Upper lobe of left lung (tissue), 6 donors: Measurements from ENCODE around the gene SLBP. TPM values are rescaled to one million over a fixed set of nuclear protein-coding genes. Genes with fewer than 3 reads are reported as not detected.

Source experiments
- ATAC-seq, 2 donors: fragments of 200-7000 bp; cut with Tn5 transposase; one replicate each; pipeline ENCODE4 v1.9.1; 2022; ENCODE audit warnings: mild to moderate bottlenecking in 2 of 2, moderate library complexity in 2 of 2; ENCODE audit not compliant: low FRiP score in 2 of 2
- DNase-seq, 2 donors: peaks; one replicate each; pipeline ENCODE4 v3.0.0-alpha.2; 2019 to 2020
- H3K27ac ChIP-seq, 4 donors: fragments of 200-600 bp; sonication (generic); one replicate each; pipeline ENCODE4 v1.5.1; 2016 to 2019
- H3K27me3 ChIP-seq, 4 donors: fragments of 200-600 bp; sonication (generic); one replicate each; pipeline ENCODE4 v1.5.1; 2017 to 2019
- H3K36me3 ChIP-seq, 4 donors: fragments of 200-600 bp; sonication (generic); one replicate each; pipeline ENCODE4 v1.5.1; 2016 to 2019
- H3K4me1 ChIP-seq, 4 donors: fragments of 200-600 bp; sonication (generic); one replicate each; pipeline ENCODE4 v1.5.1; 2018 to 2019
- H3K4me3 ChIP-seq, 4 donors: fragments of 200-600 bp; sonication (generic); one replicate each; pipeline ENCODE4 v1.5.1; 2017 to 2019; ENCODE audit warnings: mild to moderate bottlenecking in 2 of 4, moderate library complexity in 1 of 4
- H3K9me3 ChIP-seq, 4 donors: fragments of 200-600 bp; sonication (generic); one replicate each; pipeline ENCODE4 v1.5.1; 2018 to 2019
- EP300 ChIP-seq, 4 donors: sonication (generic); formaldehyde crosslinking; IDR thresholded peaks; one replicate each; pipeline ENCODE4 v1.5.1; 2017; ENCODE audit warnings: antibody characterized with exemption in 4 of 4, control low read depth in 2 of 4
- POLR2A ChIP-seq, 4 donors: fragments of 450-650 bp; IDR thresholded peaks; one replicate each; pipeline ENCODE4 v1.5.1; 2016 to 2017; ENCODE audit warnings: antibody characterized with exemption in 4 of 4, mild to moderate bottlenecking in 2 of 4
- POLR2AphosphoS5 ChIP-seq, 2 donors: sonication (generic); formaldehyde crosslinking; IDR thresholded peaks; one replicate each; pipeline ENCODE4 v1.5.1; 2017; ENCODE audit warnings: antibody characterized with exemption in 2 of 2
- WGBS, 2 donors: methylation state at CpG; one replicate each; pipeline ENCODE4 v1.1.5; 2017 to 2018; 5-methylcytosine and 5-hydroxymethylcytosine counted together
- total RNA-seq, 6 donors: library from RNA; depleted of rRNA in 4 of 6; stranded (reverse); fragments of >200 nt in 4 of 6; gene quantifications; one replicate each; pipeline versions ENCODE4 v1.1.0 to v1.2.1, GENCODE V29; 2016 to 2021
- TF ChIP-seq, protein P1 (sequence below), 6 experiments: fragments of 450-650 bp in 4 of 6; fragments of 200-600 bp in 2 of 6; sonication (generic) in 2 of 6; IDR thresholded peaks; one replicate each; pipeline ENCODE4 v1.5.1; 2016 to 2019; ENCODE audit warnings: antibody characterized with exemption in 6 of 6
- donor health status: DM: no; HTN: no; CAD: no; lungs with moderate emphysema.
- donor health status: DM: no; HTN: yes; CAD: no; lungs with severe emphysema.

SLBP gene
- total RNA-seq, 6 donors from 2014 or later, result 33.0 to 51.1 (median 38.0) TPM

DNA sequence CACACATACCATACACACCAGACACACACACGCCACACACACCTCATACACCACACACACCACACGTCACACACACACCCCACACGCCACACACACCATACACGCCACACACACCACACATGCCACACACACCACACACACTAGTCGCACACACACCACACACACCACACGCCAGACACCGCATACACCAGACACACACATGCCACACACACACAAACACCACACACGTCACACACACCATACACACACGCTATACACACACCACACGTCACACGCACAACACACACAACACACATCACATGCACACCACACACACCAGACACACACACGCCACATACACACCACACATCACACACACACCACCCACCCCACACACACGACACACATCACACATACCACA is 60.0 kb downstream of the SLBP start:
- no peak for TF ChIP-seq POLR2A (IDR thresholded peaks at IDR 0.05)
- Histone ChIP-seq H3K27me3 (no peaks in the 10 kb centered on the region), H3K9me3 (no peaks in the 10 kb centered on the region), H3K4me3 (no peak overlapping the region), H3K4me1 (no peaks in the 10 kb centered on the region), H3K36me3 (no peaks in the 10 kb centered on the region), H3K27ac (no peak overlapping the region)
- DNase-seq (peak in 1 of 2 donors; percentile 17), ATAC-seq (no peak)
- 96 to 97% methylated on average over 13 of the region's 13 CpGs for WGBS, 2 donors

- peak in 1 of 2 donors; percentile 58 for DNase-seq
- 96 to 98% methylated on average over 12 to 13 of the region's 13 CpGs for WGBS, 2 donors
- TF ChIP-seq, protein P1, sequence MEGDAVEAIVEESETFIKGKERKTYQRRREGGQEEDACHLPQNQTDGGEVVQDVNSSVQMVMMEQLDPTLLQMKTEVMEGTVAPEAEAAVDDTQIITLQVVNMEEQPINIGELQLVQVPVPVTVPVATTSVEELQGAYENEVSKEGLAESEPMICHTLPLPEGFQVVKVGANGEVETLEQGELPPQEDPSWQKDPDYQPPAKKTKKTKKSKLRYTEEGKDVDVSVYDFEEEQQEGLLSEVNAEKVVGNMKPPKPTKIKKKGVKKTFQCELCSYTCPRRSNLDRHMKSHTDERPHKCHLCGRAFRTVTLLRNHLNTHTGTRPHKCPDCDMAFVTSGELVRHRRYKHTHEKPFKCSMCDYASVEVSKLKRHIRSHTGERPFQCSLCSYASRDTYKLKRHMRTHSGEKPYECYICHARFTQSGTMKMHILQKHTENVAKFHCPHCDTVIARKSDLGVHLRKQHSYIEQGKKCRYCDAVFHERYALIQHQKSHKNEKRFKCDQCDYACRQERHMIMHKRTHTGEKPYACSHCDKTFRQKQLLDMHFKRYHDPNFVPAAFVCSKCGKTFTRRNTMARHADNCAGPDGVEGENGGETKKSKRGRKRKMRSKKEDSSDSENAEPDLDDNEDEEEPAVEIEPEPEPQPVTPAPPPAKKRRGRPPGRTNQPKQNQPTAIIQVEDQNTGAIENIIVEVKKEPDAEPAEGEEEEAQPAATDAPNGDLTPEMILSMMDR (IDR thresholded peaks at IDR 0.05), result no peak
- no peak for TF ChIP-seq POLR2AphosphoS5 (IDR thresholded peaks at IDR 0.05)
- no peak for TF ChIP-seq POLR2A (IDR thresholded peaks at IDR 0.05)
- TF ChIP-seq EP300 (IDR thresholded peaks at IDR 0.05), result no peak
- Histone ChIP-seq H3K4me1 (no peaks in the 10 kb centered on the region), H3K9me3 (no peaks in the 10 kb centered on the region), H3K27ac (no peak overlapping the region), H3K36me3 (no peaks in the 10 kb centered on the region), H3K27me3 (no peaks in the 10 kb centered on the region), H3K4me3 (no peak overlapping the region)
- ATAC-seq, result no peak
Observed at GRCh38 chr4:1651609-1652008, 60.5 kb downstream of the SLBP start.

- DNase-seq (no peak), ATAC-seq (no peak)
- H3K4me1 ChIP-seq, result no peaks in the 10 kb centered on the region
- no peak overlapping the region for H3K4me3 ChIP-seq
- no peaks in the 10 kb centered on the region for H3K9me3 ChIP-seq
- 79 to 80% methylated on average over 3 of the region's 3 CpGs for WGBS, 2 donors
- no peaks in the 10 kb centered on the region for H3K27me3 ChIP-seq
- no peaks in the 10 kb centered on the region for H3K36me3 ChIP-seq
- no peak for TF ChIP-seq POLR2A (IDR thresholded peaks at IDR 0.05)
- no peak for TF ChIP-seq EP300 (IDR thresholded peaks at IDR 0.05)
- no peak for TF ChIP-seq POLR2AphosphoS5 (IDR thresholded peaks at IDR 0.05)
- TF ChIP-seq, protein P1 (IDR thresholded peaks at IDR 0.05), result no peak
- no peak overlapping the region for H3K27ac ChIP-seq
Observed at GRCh38 chr4:1648962-1649361, 63.2 kb downstream of the SLBP start.

- Histone ChIP-seq H3K9me3 (no peaks in the 10 kb centered on the region), H3K36me3 (no peaks in the 10 kb centered on the region), H3K4me1 (no peaks in the 10 kb centered on the region), H3K4me3 (no peak overlapping the region), H3K27me3 (no peaks in the 10 kb centered on the region), H3K27ac (no peak overlapping the region)
- ATAC-seq (peak in 1 of 2 donors; percentile 23), DNase-seq (peak in 1 of 2 donors; percentile 62)
- WGBS, 2 donors, result 89 to 92% methylated on average over 19 of the region's 19 CpGs
- TF ChIP-seq, protein P1 (IDR thresholded peaks at IDR 0.05), result no peak
Observed at GRCh38 chr4:1647432-1647831, 64.7 kb downstream of the SLBP start.

DNA sequence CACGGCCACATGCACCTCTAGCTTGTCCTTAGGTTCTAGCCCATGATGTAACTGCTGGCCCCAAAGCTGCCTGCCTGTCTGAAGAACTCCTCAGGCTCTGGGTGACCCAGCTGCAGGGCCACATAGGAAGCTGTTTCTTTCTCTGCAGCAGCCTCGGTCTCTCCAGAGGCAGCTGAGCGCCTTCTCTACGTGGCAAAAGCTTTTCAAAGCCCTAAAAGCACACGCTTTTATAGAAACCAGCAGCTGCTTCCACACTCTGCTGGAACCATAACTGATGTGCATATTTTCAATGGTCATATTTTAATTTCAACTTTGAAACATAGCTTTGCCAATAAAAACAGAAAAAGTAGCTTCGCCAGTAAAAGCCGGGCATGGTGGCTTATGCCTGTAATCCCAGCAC is 65.4 kb downstream of the SLBP start:
- H3K9me3 ChIP-seq, result no peaks in the 10 kb centered on the region
- no peak overlapping the region for H3K4me3 ChIP-seq
- H3K27me3 ChIP-seq, result no peaks in the 10 kb centered on the region
- WGBS, 2 donors, result 83% methylated on average over 7 of the region's 7 CpGs
- no peak overlapping the region for H3K27ac ChIP-seq
- DNase-seq (no peak), ATAC-seq (no peak)
- TF ChIP-seq POLR2A (IDR thresholded peaks at IDR 0.05) (no peak), POLR2AphosphoS5 (IDR thresholded peaks at IDR 0.05) (no peak), EP300 (IDR thresholded peaks at IDR 0.05) (no peak)
- TF ChIP-seq, protein P1 (IDR thresholded peaks at IDR 0.05), result no peak
- H3K4me1 ChIP-seq, result no peaks in the 10 kb centered on the region
- no peaks in the 10 kb centered on the region for H3K36me3 ChIP-seq
